Pancreas (tissue), 10 donors: ENCODE data around the gene OPCML. TPM values are rescaled to one million over a fixed set of nuclear protein-coding genes. Genes with fewer than 3 reads are reported as not detected.

Source experiments
- ATAC-seq, 4 donors: fragments of 200-7000 bp; cut with Tn5 transposase; one replicate each; pipeline versions ENCODE4 v1.8.0 to v1.9.1; 2020; ENCODE audit warnings: mild to moderate bottlenecking in 4 of 4, moderate library complexity in 4 of 4
- DNase-seq, 6 donors: peaks; one replicate each; pipeline ENCODE4 v3.0.0-alpha.2; 2020
- FAIRE-seq: peaks from 2 replicates; lab custom pipeline; 2012; peaks lifted over from hg19 to GRCh38; lab: Jason Lieb, UNC
- H3K27ac ChIP-seq, 4 donors: fragments of 200-600 bp; sonication (generic); 1 replicate in 3 of 4; 2 replicates in 1 of 4; pipeline versions ENCODE4 v1.5.0 to v1.8.0; 2020
- H3K27me3 ChIP-seq, 4 donors: fragments of 200-600 bp; one replicate each; pipeline ENCODE4 v1.8.0; 2021
- H3K36me3 ChIP-seq, 3 donors: fragments of 200-600 bp; sonication (generic) in 1 of 3; one replicate each; pipeline versions ENCODE4 v1.5.0 to v1.8.0; 2020 to 2021
- H3K4me1 ChIP-seq, 3 donors: fragments of 200-600 bp; one replicate each; pipeline ENCODE4 v1.8.0; 2021
- H3K4me3 ChIP-seq, 4 donors: fragments of 200-600 bp; sonication (generic) in 2 of 4; one replicate each; pipeline versions ENCODE4 v1.5.0 to v1.8.0; 2020 to 2021
- H3K9me3 ChIP-seq, 4 donors: fragments of 200-600 bp; one replicate each; pipeline ENCODE4 v1.8.0; 2021
- WGBS, 2 donors: extraction: QIAGEN DNeasy Blood & Tissue Kit; methylation state at CpG; one replicate each; pipeline ENCODE4 v1.1.7; 2013; 5-methylcytosine and 5-hydroxymethylcytosine counted together
- intact Hi-C, 3 donors: fragments of 100-400 bp; cut with DNase I; formaldehyde crosslinking; loops; one replicate each; pipeline versions ENCODE4 v1.11.1 to v1.14.2; 2022
- polyA plus RNA-seq, 2 donors: library from polyadenylated mRNA; stranded (reverse); fragments of 200-250 nt; gene quantifications; one replicate each; pipeline ENCODE4 v1.2.3, GENCODE V29; 2013
- total RNA-seq, 6 donors: library from RNA; stranded (reverse); fragmentation: NEBNext Ultra II Directional in 4 of 6; extraction: Animal tissue kit (Norgen Biotek cat#: 25700) in 4 of 6; gene quantifications; one replicate each; pipeline versions ENCODE4 v1.2.1 to v1.2.4, GENCODE V29; 2021 to 2023
- TF ChIP-seq, protein P1 (sequence below), 4 donors: fragments of 200-600 bp; sonication (generic) in 3 of 4; IDR thresholded peaks; one replicate each; pipeline versions ENCODE4 v1.5.0 to v1.8.0; 2021; ENCODE audit warnings: antibody characterized with exemption in 4 of 4
- donor health status: healthy with polysubstance abuse.
- donor health status: DM: no; HTN: no; CAD: no; lungs with moderate emphysema.
- donor health status: DM: no; HTN: no; CAD: no.
- donor health status: control.
- donor health status: control.
- donor health status: Bipolar disorder and iron deficiency.
- donor health status: DM: yes; HTN: yes; CAD: no.
- donor health status: DM: no; HTN: no; CAD: no.
- donor health status: DM: no; HTN: no; CAD: no.
- donor health status: DM: yes; HTN: yes; CAD: no.

The OPCML gene
- total and polyA plus RNA-seq, 8 donors: 0.05 to 0.31 (median 0.19) TPM

DNA sequence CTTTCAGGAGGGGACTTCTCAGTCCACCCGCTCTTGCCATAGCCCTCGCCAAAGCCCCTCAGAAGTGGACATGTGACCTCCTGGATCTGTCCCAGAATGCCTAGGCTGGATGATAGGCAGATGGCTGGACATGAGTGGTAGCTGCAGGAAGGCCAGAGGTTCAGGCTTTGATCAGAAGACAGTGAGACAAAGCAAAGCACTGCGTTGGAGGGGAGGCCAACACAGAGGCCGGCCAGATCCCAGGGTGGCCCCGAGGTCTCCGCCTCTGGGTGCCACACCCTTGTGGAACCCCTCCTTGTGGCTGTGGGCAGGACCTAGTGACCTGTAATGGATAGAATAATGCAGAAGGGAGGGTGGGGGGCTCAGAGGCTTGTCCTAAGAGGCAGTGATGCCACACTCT, 147.6 kb downstream of the OPCML start:
- H3K27ac ChIP-seq: no peak overlapping the region
- peaks cover 0 to 5% (median 0%) of the 10 kb centered on the region in 4 donors for H3K27me3 ChIP-seq
- 55 to 57% methylated on average over 6 of the region's 6 CpGs for WGBS, 2 donors
- H3K36me3 ChIP-seq: no peaks in the 10 kb centered on the region
- DNase-seq (no peak), FAIRE-seq (no peak), ATAC-seq (no peak)
- H3K4me3 ChIP-seq: no peak overlapping the region
- H3K9me3 ChIP-seq: no peaks in the 10 kb centered on the region
- H3K4me1 ChIP-seq: no peaks in the 10 kb centered on the region
- intact Hi-C loops: no loop called here
- TF ChIP-seq, protein P1, sequence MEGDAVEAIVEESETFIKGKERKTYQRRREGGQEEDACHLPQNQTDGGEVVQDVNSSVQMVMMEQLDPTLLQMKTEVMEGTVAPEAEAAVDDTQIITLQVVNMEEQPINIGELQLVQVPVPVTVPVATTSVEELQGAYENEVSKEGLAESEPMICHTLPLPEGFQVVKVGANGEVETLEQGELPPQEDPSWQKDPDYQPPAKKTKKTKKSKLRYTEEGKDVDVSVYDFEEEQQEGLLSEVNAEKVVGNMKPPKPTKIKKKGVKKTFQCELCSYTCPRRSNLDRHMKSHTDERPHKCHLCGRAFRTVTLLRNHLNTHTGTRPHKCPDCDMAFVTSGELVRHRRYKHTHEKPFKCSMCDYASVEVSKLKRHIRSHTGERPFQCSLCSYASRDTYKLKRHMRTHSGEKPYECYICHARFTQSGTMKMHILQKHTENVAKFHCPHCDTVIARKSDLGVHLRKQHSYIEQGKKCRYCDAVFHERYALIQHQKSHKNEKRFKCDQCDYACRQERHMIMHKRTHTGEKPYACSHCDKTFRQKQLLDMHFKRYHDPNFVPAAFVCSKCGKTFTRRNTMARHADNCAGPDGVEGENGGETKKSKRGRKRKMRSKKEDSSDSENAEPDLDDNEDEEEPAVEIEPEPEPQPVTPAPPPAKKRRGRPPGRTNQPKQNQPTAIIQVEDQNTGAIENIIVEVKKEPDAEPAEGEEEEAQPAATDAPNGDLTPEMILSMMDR (IDR thresholded peaks at IDR 0.05): no peak

DNA sequence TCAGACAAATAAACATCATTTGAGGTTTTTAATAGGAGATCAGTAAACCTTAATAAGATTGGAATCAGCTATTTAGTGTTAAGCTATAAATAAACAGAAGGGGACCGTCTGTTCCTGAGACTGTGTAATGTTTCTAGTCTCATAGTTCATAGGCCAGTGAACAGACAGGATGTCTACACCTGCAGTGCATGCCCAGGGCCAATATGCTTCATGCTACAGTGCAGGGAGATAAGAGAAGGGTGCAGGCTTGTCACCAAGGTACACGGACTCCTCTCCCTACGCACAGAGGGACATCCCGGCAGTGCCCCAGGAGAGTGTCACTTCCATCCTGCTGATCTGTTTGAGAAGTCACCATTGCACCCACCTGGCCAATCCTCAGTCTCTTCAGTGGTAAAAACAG, 148.6 kb downstream of the OPCML start:
- TF ChIP-seq, protein P1 (IDR thresholded peaks at IDR 0.05): no peak
- FAIRE-seq: no peak
- WGBS, 2 donors: 43 to 44% methylated on average over 4 of the region's 4 CpGs

DNA sequence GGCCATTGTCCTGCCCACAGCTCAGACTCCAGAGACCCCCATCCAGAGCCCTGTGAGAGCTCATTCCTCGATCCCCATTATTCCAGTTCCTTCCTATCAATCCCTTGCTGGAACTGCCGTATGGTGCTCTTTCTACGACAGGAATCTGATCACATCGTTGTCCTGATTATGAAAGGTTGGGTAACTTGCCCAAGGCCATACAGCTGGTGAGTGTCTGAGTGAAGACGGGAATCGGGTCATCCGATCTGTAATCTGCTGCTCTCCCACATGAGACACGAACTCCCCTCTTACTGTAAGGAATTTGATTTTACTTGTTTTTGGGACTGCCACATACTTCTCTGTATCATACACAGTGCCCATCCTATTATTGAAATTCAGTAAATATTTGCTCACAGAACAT, 149.1 kb downstream of the OPCML start:
- no peak overlapping the region for H3K4me3 ChIP-seq
- no peak for ATAC-seq
- no peaks in the 10 kb centered on the region for H3K36me3 ChIP-seq
- H3K27ac ChIP-seq: no peak overlapping the region
- no peak for FAIRE-seq
- 35 to 67% methylated on average over 8 of the region's 8 CpGs for WGBS, 2 donors
- no peaks in the 10 kb centered on the region for H3K4me1 ChIP-seq
- TF ChIP-seq, protein P1 (IDR thresholded peaks at IDR 0.05): no peak
- no peak for DNase-seq
- H3K27me3 ChIP-seq: peaks cover 0 to 5% (median 0%) of the 10 kb centered on the region in 4 donors
- intact Hi-C loops: no loop called here
- no peaks in the 10 kb centered on the region for H3K9me3 ChIP-seq

More for the DNA sequence above, 148.6 kb downstream of the OPCML start:
- Histone ChIP-seq H3K27me3 (peaks cover 0 to 5% (median 0%) of the 10 kb centered on the region in 4 donors), H3K9me3 (no peaks in the 10 kb centered on the region), H3K27ac (no peak overlapping the region), H3K4me3 (no peak overlapping the region), H3K36me3 (no peaks in the 10 kb centered on the region), H3K4me1 (no peaks in the 10 kb centered on the region)
- intact Hi-C loops: no loop called here
- ATAC-seq: no peak
- no peak for DNase-seq

DNA sequence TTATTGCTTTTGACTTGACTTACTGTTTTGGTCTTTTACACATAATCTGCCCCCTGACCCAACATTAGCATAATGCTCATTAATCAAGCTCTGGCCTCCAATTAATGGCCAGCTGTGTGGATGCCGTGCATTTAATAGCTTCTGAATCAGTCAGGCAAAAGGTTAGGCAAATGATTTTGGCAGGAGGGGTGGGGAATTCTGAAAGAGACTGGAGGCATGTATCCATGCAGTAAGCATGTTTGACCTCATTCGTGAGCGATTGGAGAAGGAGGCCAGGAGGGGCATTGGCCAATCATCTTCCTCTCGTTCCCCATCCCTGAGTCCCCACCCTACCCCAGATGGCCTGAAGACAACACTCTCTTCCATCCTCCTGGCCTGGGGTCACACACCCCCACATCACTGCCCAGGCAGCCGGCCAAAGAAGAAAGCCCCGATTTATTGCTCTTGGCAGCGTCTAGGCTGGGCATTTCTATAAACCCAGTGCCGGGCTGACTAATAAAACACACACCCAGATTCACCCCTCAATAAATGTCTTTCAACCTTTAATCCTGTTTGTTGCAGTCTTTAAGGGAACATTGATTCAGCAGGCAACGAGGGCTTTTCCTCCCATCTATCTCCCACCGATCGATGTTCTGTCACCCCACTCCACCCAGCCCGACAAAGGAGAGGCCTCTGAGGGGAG, 150.0 kb downstream of the OPCML start:
- no peak for DNase-seq
- FAIRE-seq: no peak

DNA sequence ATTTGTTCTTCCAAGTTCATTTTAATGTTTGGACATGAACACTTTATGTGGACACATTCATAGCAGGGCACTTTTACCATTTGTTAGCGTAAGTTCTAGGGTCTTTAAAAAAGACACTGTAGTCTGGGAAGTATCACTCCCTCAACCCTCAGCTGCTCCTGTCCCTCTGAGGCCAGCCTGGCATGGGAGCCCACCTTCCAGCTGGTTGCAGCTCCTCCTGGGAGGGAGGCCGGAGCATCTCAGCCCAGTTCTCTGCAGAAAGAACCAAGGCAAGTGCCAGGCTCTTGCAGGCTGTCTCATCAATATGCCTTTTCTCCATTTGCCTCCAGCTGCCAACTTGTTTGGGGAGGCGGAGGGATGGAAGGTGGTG, 150.6 kb downstream of the OPCML start:
- DNase-seq (no peak), ATAC-seq (no peak), FAIRE-seq (no peak)
- Histone ChIP-seq H3K36me3 (no peaks in the 10 kb centered on the region), H3K9me3 (no peaks in the 10 kb centered on the region), H3K27me3 (no peaks in the 10 kb centered on the region), H3K27ac (no peak overlapping the region), H3K4me1 (no peaks in the 10 kb centered on the region), H3K4me3 (no peak overlapping the region)
- TF ChIP-seq, protein P1 (IDR thresholded peaks at IDR 0.05): no peak
- intact Hi-C loops: no loop called here
- 62 to 68% methylated on average over 3 of the region's 3 CpGs for WGBS, 2 donors

More for the DNA sequence above, 150.0 kb downstream of the OPCML start:
- intact Hi-C loops: no loop called here
- Histone ChIP-seq H3K27me3 (no peaks in the 10 kb centered on the region), H3K4me1 (no peaks in the 10 kb centered on the region), H3K27ac (no peak overlapping the region), H3K4me3 (no peak overlapping the region), H3K9me3 (no peaks in the 10 kb centered on the region), H3K36me3 (no peaks in the 10 kb centered on the region)
- 57 to 63% methylated on average over 12 of the region's 12 CpGs for WGBS, 2 donors
- TF ChIP-seq, protein P1 (IDR thresholded peaks at IDR 0.05): no peak
- ATAC-seq: no peak
